Right ventricle myocardium inferior (tissue), 1 donor: ENCODE measurements around the gene SLC1A3. TPM values are rescaled to one million over a fixed set of nuclear protein-coding genes. Genes with fewer than 3 reads are reported as not detected.

Experiments
- ATAC-seq: fragments of 200-7000 bp; cut with Tn5 transposase; one replicate; pipeline ENCODE4 v1.9.1; 2020; ENCODE audit warnings: mild to moderate bottlenecking, moderate library complexity
- DNase-seq: peaks from one replicate; pipeline ENCODE4 v3.0.0; 2021; ENCODE audit errors: missing footprints
- intact Hi-C: fragments of 100-400 bp; cut with DNase I; formaldehyde crosslinking; loops from one replicate; pipeline ENCODE4 v1.11.0; 2022
- total RNA-seq: library from RNA; stranded (reverse); fragmentation: NEBNext Ultra II Directional; extraction: Animal tissue kit (Norgen Biotek cat#: 25700); gene quantifications from one replicate; pipeline ENCODE4 v1.2.1, GENCODE V29; 2021
- donor health status: DM: no; HTN: yes; CAD: no; lungs with severe emphysema.

The SLC1A3 gene
- total RNA-seq, 1 donor from 2014 or later: 95.4 TPM

DNA sequence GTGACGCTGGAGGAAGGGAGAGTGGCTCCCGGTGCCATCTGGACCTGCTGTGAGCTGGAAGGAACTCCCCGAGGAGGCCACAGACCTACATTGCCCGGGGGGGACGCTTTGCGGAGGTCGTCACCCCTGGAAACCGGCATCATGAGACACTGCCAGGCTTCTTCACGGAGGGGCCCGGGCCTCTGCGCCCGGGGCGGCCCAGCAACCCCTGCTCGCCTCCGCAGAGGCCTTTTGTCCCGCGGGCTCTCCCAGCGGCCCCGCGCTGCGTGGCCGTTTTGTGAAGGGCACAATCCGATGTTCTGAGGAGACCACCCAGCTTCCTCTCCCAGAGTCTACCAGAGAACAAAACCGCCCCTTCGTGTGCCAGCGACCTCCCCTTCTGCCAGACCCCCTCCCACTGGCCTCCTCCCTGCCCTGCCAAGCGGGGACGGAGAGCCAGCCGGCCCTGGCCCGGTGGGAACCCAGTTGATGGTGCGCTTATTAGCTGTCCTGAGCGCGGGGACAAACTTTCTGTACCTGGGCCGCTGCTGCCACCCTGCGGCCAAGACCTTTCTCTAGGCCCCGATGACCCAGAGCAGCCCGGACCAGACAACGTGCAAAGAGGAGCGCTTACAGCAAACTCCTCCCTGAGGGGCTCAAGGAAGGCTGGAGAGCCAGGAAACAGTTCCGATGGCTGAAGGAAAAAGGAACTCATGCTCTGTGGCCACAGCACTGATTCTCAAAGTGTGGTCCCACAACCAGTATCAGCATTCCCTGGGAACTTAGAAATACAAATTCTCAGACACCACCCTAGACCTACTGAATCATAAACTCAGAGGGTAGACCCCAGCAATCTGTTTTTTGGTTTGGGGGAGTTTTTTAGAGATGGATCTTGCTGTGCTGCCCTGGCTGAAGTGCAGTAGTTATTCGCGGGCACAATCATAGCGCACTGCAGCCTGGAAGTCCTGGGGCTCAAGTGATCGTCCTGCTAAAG, 86.7 kb downstream of the SLC1A3 start:
- peak; percentile 87 for ATAC-seq
- intact Hi-C loops: loop anchor here (1.0 to 10.0 kb wide), 5 partner anchors 86 to 518 kb away; no protein-coding TSS in a partner anchor

DNA sequence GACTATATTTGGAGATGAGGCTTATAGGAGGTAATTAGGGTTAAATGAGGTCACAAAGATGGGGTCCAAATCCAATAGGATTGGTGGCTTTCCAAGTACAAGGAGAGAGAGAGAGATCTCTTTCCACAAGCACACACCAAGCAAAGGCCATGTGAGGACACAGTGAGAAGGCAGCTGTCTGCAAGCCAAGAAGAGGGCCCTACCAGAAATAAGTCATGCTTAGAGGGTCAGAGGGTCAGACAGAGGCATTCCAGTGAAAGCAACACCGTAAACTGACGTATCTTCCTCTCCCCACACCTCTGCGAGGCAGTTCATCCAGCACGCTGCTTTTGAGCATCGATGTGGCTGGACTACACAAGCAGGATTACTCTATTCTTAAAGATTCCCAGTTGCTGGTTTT, 87.9 kb downstream of the SLC1A3 start:
- no peak for ATAC-seq
- intact Hi-C loops: loop anchor here (5.0 to 10.0 kb wide), 3 partner anchors 187 to 520 kb away; no protein-coding TSS in a partner anchor
- no peak for DNase-seq

More for the DNA sequence above, 86.7 kb downstream of the SLC1A3 start:
- DNase-seq: peak; percentile 89

GRCh38 chr5:36696059-36696673, 89.8 kb downstream of the SLC1A3 start:
- intact Hi-C loops: loop anchor here (10.0 kb wide), 2 partner anchors 431 to 521 kb away; no protein-coding TSS in a partner anchor
- ATAC-seq (no peak), DNase-seq (no peak)

DNA sequence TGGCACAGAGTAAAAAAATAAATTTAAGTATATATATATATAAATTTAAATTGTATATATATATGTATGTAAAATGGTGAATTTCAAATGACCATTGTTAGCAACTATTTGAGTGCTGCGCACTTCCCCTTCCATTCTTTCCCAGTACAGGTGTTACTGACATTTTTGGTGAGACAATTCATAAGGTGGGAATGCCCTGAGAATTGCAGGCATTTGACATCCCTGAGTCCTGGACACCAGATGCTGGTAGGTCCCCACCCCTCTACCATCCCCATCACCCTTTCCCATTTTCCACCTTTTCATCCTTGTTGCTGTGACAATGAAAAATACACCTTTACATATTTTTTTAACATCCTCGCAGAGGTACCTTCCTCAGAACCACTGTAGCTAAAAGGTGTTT, 91.6 kb downstream of the SLC1A3 start:
- ATAC-seq (no peak), DNase-seq (no peak)
- intact Hi-C loops: loop anchor here (10.0 kb wide), 2 partner anchors 433 to 523 kb away; no protein-coding TSS in a partner anchor

DNA sequence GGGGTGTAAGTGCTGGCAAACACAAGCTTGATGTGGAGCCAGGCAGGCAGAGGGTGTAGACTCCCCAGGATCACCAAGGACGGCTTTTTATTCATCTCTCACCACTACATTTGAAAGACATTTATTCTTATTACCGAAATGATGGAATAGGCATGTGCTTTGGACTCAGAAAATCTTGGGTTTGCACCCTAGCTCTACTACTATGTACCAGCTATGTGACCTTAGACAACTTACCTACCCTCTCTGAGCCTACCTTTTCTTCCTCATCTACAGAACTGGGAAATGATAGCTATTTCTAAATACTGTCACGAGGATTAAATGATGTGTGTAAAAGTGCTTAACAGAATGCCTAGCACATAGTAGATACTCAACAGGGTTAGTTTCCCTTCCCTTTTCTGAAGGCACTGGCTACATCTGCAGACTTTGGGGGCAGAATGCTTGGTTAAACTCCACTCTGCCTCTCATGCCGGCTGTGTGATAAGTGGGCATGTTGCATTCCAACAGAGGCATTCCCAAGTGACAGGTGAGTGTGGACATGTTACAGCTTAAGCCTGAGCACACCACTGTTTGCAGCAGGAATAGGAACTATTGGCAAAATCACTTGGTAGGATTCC, 94.8 kb downstream of the SLC1A3 start:
- ATAC-seq: peak; percentile 85
- no peak for DNase-seq
- intact Hi-C loops: no loop called here

- ATAC-seq (peak; percentile 20), DNase-seq (no peak)
- intact Hi-C loops: no loop called here
Measured at GRCh38 chr5:36703245-36703860, 96.9 kb downstream of the SLC1A3 start.

- peak; percentile 76 for ATAC-seq
- DNase-seq: no peak
- intact Hi-C loops: no loop called here
Measured at GRCh38 chr5:36704131-36704530, 97.7 kb downstream of the SLC1A3 start.

- DNase-seq (no peak), ATAC-seq (no peak)
- intact Hi-C loops: no loop called here
Measured at GRCh38 chr5:36705055-36705454, 98.6 kb downstream of the SLC1A3 start.

DNA sequence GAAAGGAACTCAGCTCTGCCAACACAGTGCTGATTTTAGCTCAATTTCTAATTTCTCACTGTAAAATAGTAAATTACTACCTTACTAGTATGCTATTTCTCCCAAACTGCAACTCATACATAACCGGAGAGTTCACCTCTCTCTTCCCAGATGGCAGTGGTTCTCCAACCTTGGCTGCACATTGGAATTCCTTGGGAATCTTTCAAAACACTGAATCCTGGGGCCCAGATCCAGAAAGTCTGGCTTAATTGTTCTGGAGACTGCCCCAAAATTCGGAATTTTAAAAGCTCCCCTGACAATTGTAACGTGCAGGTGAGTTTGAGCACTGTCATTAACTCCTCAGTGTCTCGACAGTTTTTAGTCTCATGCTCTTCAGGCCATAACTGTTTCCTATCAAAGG, 100.3 kb downstream of the SLC1A3 start:
- ATAC-seq (no peak), DNase-seq (no peak)
- intact Hi-C loops: no loop called here

DNA sequence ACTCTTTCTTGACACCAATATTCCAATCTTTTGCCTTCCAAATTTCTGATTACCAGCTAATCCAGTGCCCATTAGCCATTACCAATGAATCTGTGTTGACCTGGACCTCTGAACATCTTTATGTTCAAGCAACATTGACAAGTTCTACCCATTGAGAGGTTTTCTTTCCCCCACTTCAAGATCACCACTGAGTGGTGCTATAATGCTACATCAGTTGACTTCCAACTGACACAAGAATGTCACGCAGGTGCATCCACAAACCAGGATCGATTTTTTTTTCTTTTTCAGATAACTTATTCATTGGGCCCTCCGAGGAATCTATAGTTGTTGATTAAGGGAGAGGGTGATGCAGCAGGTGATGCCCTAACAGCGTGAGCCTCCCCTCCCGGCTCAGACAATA, 102.6 kb downstream of the SLC1A3 start:
- DNase-seq (no peak), ATAC-seq (no peak)
- intact Hi-C loops: no loop called here

- intact Hi-C loops: no loop called here
- no peak for ATAC-seq
Measured at GRCh38 chr5:36710039-36710438, 103.6 kb downstream of the SLC1A3 start.

DNA sequence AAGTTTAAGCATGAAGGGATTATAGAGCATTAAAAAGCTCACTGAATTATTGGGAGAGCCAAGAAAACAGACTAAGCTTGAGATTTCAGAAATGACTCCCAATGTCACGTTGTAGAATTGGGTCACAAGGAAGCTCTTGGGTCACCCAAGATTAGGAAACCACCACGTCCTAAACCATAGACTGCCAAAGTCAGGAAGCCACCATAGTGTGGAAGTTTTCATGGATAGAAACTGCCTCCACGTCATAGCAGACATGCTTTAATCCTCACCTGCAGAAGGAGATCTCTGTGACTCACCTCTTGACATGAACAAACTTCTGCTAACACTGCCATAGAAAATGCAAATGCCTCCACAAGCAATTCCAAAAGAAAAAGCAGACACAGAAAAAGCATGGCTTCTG, 106.3 kb downstream of the SLC1A3 start:
- no peak for DNase-seq
- intact Hi-C loops: no loop called here
- ATAC-seq: no peak

More at GRCh38 chr5:36710039-36710438, 103.6 kb downstream of the SLC1A3 start:
- no peak for DNase-seq

- intact Hi-C loops: no loop called here
Measured at GRCh38 chr5:36713541-36713940, 107.1 kb downstream of the SLC1A3 start.

GRCh38 chr5:36717131-36717695, 110.8 kb downstream of the SLC1A3 start:
- intact Hi-C loops: no loop called here
- no peak for DNase-seq
- ATAC-seq: no peak

More at GRCh38 chr5:36713541-36713940, 107.1 kb downstream of the SLC1A3 start:
- ATAC-seq: no peak
- DNase-seq: no peak

- intact Hi-C loops: no loop called here
- DNase-seq: no peak
- ATAC-seq: no peak
Measured at GRCh38 chr5:36719282-36719681, 112.9 kb downstream of the SLC1A3 start.

- ATAC-seq: no peak
- no peak for DNase-seq
- intact Hi-C loops: no loop called here
Measured at GRCh38 chr5:36720688-36721087, 114.3 kb downstream of the SLC1A3 start.

DNA sequence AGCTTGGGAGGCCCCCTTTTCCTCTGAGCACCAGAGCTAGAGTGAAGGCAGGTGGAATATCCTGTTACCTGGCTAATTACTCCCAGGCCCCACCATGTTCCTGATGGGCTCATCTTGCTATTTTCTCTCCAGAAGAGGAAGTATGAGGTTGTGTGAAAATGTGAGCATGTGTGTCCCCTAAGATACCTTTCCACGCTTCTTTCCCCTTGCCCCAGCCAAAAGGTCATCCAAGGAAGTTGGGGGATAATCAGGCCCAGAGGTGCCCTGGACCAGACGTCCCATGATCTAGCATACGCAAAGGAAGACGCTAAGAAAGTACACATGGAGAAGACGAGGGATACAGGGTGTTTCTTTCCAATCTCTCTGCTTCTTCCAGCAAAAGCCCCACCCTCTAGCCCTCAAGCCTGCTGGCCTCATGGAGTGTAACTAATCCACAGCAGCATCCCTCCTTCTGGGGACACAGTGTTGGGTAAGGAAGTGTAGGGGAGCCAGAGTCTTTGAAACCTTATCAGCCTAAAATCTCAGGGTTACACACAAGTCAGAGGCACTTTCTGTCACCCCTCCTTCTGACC, 115.3 kb downstream of the SLC1A3 start:
- intact Hi-C loops: no loop called here
- no peak for DNase-seq

GRCh38 chr5:36722900-36723299, 116.5 kb downstream of the SLC1A3 start:
- intact Hi-C loops: no loop called here
- ATAC-seq (no peak), DNase-seq (no peak)

More for the DNA sequence above, 115.3 kb downstream of the SLC1A3 start:
- ATAC-seq: no peak
